ENCODE data around the gene TEX2.

DNA sequence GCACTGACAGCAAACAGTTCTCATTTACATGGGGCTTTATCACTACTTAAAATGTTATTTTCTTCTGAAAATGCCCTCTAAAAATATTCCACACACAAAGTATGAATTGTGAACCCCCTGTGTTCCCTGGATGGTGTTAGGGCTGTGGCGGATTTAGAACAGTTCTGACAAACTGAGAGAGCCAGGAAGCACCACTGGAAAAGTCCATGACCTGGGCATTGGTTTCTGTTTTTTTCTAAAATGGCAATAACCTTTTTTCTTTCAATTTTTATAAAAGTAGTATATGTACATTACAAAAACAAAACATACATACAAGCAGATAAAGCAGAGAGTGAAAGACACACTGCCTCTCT is 112.1 kb downstream of the TEX2 start:
- TF ChIP-seq GATA2 (IDR thresholded peaks at IDR 0.05; ENCODE audit: low read depth, low read length): no peak
- TF ChIP-seq GATA3 (IDR thresholded peaks at IDR 0.05; ENCODE audit: low read depth, low read length): no peak

Measured in SH-SY5Y (cell line).